HG02678 (cell line): ENCODE measurements around the gene TMIE.
"Not testable (repeated sequence)": the region's sequence is repeated elsewhere in the genome, so short reads cannot be mapped to it uniquely, and the experiment has no call there.

ENCODE experiments used
- ATAC-seq: cut with Tn5 transposase; IDR thresholded peaks from one replicate; pipeline ENCODE4 v1.9.1; 2021; ENCODE audit warnings: mild to moderate bottlenecking, moderate library complexity; ENCODE audit not compliant: unreplicated experiment

The TMIE gene

DNA sequence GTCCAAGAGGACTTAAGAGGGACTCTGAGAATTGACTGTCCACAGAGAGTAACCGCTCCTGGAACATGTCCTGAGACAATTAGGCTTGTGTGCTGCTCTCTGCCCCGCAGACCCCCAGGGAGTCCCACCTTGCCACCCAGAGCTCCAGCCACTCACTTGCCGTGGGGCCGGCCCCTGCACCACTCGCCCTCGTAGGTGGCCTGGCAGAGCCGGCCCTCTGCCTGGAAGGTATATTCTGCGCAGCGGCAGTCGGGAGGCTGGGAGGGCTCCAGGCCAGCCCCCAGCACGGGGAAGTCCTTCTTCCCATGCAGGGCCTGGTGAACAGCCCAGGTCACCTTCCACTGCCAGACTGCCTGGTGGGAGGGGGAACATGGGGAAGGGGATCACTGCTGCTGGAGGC is 18.2 kb upstream of the TMIE start:
- ATAC-seq = no peak

DNA sequence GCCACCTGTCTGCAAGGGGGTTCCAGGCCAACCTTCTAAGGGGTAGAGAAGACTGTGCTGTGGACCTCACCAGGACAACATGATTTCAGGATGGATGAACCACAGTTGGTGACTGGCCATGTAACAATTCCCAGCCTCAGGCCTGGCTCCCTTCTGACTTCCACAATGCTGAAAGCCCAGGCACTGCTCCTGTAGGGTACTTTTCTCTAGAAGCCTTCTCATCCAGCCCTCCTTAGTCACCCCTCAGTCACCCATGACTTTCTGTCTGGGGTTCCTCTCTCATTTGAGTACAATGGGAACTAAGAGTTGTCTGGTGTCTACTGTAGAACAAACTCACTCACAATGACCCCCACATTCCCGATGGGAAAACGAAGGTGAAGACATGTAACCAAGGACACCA is 16.3 kb upstream of the TMIE start:
- ATAC-seq = no peak

DNA sequence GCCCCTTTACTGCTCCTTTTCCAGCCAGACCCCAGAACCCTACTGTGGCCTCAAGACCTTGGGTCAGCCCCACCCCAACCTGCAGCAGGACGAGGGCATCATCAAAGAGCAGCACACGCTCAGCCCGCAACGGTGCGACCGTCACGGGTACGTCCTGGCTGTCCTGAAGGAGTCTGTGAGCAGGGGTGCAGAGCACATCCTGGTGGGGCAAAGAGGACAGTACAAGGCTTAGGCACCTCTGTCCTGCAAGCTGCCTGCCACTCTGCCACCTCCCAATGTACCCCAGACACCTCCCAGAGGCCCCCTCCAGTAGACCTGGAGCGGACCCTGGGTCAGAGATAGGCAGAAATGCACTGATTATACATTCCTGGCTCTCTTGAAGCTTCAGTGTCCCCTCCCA is 15.7 kb upstream of the TMIE start:
- no peak for ATAC-seq

DNA sequence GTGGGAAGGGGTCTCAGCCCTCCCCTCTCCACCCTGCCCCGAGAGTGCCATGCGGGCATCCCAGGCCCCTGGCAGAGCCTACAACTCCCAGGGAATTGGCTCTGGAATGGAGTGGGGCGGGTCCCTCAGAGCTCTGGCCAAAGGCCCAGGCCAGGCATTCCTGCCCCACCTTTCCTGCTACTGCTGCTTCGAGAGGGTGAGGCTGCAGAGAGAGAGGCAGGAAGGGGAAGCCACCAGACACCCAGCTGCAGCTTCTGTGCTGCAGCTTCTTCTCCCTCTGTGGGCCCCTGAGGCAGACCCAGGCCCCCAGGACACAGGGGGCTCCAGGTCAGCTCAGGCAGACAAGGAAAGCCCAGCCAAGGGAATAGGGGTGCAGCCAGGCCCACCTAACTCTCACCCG is 10.4 kb upstream of the TMIE start:
- no peak for ATAC-seq

DNA sequence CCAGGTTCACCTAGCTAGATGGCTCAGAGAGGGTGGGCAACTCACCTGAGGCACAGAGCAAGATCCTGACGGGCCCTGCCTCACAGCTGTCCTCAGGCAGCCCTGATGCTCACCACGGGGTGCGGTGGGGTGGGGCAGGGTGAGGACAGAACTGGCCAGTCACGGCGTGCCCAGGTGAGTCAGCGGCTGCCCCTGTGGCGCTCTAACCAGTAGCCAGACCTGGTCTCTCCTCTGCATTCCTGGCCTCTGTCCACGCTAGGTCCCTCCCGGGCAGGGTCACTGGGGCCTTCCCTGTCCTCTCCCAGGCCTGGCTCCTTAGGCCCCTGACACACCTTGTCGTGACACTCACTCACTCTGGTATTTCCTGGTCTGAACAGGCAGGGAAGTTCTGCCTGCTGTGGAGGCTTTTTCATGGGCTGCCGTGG is 8.6 kb upstream of the TMIE start:
- no peak for ATAC-seq

DNA sequence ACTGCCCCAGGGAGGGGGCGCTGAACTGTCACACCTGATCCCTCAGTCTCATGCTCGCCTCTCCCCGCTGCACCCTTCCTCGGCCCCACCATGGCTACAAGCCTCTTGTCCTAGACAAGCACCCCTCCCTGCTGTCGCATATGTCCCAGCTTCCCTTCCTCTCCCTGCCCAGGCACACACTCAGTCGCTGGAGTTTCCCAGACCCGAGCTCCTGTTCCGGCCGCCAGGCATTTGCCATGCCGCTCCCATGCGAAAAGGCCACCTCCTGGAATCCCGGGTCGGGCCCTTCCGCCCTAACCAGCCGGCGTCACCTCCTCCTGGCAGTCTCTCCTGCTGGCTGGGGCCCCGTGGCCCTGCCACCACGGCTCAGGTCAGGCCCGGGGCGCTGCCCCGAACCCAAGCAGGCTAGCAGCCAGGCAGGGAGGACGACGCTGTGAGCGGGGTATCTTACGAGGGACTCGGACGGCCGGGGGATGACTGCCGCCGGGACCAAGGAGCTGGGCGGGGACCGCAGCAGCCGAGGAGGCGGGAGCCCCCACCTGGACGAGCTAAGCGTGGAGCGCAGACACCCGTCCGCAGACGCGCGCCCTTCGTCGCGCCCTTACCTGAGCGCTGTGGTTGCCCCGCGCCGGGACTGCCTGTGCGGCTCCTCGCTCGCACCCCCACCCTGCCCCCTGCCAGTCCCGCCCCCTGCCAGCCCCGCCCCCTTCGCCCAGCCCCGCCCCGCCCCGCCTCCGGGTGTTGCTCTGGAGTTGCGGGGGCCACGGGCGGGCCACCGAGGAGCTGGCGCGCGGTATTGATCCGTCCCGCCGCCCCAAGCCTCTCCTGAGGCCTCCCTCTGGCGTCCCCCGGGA is 7.9 kb upstream of the TMIE start, which contains the start of gene ALS2CL:
Gene ALS2CL (minus strand): TSS at position 642 of the 854 bp plus-strand sequence. CDS start 4,239 bp downstream, outside the sequence.
- no peak for ATAC-seq

DNA sequence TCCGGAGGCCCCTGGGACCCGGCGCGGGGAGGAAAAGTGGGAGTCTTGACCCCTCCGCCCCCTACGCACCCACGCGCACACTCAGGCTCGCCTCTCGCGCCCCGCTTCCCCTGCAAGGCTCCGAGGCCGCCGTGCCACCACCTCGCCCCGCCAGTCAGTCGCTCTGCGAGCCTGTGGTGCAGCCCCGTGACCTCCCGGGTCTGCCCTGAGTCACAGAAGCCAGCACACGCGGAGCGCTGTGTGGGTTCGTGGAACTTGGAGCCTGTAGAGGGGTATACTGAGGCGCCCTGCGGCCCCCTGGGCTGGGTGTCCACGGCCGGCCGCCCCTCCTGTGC is 7.3 kb upstream of the TMIE start:
- ATAC-seq = no peak

DNA sequence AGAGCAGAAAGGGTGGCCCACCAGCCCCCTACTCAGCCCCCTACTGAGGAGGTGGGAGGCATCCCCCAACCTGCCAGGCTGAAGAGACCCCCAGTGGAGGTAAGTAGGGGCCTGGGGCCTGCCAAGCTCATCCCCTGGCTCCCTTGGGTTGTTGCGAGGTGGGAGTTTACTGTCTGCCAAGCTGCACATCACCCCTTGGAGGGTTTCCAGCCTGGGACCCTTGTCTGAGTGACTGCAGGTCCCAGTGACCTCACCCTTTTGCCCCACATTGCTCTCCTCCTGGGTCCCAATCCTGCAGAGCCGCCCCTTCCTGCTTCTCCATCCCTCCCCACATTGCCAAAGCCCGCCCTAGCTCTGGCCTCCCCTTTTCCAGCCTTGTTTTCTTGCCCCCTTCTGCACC is 6.7 kb upstream of the TMIE start:
- no peak for ATAC-seq

DNA sequence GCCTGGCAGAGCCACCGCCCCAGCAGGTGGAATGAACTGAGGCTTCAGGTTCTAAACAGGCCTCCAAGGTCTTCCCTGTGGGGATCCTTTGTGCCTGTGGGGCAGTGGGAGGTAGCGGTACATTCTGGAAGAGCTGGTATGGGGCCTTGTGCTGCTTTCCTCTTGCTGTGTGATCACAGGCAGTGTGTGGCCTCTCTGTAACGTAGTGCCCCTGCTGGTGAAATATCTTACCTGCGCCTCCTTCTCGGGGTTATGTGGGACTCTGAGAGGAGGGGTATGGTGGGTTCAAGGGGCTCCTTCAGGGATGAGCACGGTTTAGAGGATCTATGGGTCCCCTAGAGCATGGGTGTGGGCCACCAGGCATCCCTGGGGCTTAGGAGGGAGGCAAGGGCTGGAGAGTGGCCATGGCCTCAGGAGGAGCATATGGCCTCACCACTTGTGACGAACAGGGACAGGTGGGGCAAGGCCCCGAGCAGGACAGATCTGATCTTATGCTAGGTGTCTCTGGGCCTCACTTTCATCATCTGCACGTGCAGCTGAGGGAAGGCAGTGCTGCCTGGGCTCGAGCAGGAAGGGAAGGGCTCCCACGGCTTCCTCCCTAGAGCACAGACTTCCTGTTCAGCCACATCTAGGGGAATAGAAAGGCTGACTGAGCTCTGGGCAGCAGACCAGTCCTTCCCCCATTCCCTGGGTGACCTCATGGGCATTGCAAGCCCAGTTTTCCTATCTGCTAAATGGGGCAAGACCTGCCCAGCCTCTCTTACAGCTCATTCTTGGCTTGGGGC is 5.8 kb upstream of the TMIE start:
- no peak for ATAC-seq

DNA sequence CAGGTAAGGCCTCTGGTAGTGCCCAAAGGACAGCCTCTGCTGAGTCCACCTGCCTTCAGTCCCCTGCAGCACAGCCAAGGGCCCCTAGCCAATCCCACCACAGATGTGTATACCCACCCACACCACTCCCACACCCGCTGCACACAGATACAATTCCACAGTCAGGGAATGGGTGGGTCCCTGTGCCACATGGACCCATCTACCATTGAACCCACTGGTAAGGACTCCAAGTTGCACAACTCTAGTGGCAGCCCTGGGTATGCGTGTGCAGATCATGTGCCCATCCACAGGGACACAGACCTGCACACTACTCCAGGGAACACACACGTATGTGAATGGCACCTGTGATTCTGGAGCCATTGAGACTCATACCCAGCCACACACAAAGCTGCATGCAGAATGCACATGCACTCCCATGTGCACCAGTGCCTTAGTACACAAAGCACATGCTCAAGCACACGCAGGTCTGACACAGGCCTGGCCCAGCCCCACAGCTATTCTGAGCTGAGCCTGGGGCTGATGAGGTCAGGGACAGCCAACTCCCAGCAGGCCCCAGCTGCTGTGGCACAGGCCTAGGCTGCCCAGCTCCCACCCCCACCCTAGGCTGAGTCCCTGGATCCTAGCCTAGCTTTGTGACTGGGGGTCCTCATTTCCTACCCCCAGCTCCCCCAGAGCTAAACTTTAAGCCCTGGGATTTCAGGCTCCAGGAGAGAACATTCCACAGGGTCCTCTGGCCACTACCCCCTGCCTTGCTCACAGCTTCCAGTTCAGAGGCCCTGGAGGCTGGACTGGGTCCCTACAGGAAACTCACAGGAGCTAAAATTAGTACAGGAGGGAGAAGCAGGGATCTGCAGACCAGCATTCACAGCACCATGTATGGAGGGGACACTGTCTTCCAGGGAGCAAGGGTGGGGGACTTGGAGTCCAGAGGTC is 5.0 kb upstream of the TMIE start:
- no peak for ATAC-seq

DNA sequence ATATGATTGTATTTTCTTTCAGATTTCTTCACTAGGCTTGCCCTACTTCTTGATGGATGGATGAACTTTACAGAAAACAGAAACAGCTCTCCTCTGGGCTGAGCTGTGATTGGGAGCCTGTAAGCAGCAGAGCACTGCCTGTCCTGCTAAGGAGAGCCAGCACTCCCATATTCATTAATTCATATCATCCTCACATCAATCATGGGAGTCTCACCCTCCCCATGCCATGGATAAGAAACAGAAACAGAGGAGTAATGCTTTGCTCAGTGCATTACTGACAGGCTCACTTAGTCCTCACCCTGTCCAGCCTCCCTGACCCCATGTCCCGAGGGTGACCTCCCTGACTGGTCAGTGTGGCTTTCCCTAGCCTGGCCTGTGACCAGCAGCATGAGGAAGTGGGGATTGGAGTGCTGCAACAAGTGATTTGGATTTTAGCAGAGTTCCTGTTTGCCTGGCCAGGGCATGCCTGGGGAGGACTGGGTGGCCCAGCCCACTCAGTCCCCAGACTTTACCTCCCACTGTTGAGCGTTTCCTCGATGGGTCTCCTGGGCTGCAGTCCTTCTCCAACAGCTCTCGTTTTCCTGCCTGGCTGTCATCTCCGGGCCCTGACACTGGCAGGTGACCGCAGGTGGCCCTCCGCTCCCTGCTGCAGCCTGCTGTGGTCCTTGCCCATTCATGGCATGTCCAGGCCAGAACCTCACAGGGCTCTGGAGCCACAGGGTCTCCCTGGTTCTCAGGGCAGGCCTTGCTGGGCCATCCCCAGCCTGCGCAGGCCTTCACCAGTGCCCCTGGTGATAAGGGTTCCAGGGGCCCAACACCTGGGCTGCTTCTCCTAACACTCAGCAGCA is 1.3 kb upstream of the TMIE start:
- no peak for ATAC-seq

DNA sequence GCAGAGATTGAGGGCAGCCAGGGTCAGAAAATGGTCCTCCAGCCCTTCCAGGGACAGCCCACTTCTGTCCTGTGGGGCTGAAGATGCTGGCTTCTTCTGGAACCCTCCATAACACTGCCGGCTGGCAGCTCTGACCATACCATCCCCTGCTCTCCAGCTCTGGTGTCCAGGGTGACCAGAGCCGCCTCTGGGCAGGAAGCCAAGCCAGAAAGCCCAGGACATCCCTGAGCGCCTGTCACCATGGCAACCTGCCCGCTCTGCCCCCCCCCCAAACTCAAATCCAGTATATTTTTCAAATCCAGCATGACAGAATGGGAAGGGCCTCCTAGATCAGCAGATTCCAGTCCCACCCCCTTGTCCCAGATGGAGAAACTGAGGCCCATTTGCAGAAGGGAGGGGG is 420 bp upstream of the TMIE start:
- no peak for ATAC-seq

DNA sequence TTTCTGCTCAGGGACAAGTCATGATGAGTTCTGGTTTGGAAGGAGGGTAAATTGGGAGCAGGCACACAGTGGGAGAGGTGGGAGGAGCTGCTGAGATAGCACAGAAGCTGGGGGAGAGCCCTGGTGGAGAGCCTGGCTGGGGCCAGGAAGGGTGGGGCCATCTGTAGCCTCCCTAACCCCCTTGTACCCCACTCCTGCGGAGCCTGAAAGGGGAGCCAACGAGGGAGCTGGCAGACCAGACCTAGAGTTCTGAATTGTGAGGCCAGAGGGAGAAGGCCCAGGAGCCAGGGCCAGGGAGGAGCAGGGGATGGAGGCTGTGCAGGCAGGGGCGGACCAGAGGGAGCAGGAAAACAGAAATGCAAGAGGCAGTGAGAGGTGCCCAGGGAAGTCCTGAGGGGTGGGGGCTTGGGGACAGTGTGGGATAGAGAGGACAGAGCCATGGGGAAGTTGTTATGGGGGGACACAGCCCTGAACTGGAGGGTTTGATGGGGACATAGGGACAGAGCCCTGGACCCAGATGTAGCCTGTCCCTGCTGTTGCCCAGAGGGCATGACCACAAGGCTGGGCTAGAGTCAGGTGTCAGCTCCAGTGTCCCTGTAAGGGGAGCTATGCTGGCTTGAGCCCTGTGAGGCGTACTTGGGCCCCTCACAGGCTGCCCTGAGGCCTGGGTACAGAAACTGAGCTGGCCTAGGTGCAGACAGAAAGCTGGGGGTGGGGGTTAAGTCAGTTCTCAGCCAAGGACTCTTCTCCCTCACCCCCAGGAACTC is 1.2 kb downstream of the TMIE start:
- no peak for ATAC-seq

DNA sequence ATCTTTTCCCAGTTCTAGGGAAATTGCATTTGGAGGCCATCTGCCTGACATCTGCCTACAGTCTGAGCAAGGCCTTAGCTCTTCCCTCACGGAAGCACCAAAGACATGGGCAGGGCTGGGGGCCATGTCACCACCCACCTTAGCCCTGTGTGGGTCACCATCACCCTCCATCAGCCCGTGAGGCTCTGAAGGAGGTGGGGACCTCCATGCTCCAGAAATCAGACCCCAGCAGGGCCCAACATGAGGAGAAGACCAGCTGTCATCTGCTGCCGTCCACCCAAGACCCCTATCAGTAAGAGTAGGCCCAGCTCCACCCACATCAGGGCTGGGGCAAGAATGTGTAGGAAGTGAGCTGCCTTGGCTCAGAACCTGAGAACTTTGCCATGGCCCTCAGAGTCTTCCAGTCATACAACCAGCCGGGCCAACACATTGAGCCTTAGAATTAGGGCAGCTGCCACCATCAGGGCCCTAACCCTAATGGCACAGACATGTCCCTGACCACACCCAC is 1.9 kb downstream of the TMIE start:
- no peak for ATAC-seq

DNA sequence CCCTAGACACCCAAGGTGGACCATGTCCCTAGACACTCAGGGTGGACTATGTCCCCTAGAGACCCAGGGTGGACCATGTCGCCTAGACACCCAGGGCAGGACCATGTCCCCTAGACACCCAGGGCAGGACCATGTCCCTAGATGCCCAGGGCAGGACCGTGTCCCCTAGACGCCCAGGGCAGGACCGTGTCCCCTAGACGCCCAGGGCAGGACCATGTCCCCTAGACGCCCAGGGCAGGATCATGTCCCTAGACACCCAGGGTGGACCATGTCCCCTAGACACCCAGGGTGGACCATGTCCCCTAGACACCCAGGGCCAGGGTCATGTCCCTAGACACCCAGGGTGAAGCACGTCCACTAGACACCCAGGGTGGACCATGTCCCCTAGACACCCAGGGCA is 3.2 kb downstream of the TMIE start:
- ATAC-seq = not testable (repeated sequence)

DNA sequence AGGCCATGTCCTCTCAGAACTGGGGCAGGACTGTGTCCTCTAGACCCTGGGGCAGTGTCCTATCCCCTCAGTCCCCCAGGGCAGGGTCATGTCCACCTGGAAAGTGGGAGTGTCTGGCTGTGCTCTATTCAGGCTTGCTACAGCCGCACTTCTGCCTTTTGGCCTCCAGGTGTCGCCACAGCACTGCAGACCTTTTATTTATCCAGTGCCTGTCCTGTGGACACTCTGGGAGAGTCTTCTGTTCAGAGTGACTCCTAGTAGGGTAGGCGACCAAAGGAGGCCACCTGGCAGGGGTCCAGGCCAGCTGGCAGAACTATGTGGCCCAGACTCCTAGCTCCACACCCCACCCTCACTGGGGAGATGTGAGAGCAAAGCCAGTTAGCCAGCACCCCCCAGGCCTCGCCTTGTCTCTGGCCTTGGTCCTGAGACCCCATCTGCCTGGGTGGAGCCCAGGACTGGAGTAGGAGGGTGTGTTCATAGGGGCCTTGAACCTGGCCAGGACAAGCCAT is 3.9 kb downstream of the TMIE start:
- peak; percentile 56 for ATAC-seq

DNA sequence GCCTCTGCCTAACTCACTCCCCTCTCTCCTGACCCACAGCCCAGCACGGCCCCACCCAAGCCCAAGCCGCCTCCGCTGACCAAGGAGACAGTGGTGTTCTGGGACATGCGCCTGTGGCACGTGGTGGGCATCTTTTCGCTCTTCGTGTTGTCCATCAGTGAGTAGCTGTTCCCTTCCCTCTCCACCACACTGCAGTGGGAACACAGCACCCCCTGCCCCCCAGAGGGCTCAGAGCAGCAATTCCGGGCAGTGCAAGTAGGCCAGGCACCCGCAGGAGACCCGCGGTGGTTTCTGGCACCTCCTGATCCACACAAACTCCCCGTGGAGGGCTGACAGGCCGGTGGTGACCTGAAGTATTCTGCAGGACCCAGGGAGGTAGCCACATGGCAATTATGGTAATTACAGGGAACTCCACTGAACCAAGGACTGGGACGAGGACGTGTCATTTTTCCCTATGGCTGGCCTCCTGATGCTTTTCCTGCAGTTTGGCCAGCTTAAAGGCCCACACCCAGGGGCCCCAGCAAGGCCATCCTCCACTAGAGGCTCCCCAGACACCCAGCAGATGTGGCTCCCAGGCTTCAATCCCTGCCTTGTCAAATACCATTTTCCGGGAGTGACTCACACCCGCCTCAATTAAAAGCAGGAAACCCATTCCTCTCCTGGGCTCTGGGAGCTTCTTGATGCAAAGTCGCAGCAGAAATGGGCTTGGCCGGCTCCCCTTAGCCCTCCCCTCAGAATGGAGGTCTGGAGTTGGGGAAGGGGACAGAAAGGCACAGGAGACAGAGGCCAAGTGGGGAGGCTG is 4.8 kb downstream of the TMIE start:
- ATAC-seq = no peak
